HG03066 (cell line): Measurements from ENCODE around the gene PANK3.

Experiments
- ATAC-seq: cut with Tn5 transposase; IDR thresholded peaks from one replicate; pipeline ENCODE4 v1.9.1; 2021; ENCODE audit warnings: low read depth; ENCODE audit not compliant: unreplicated experiment

Gene PANK3

DNA sequence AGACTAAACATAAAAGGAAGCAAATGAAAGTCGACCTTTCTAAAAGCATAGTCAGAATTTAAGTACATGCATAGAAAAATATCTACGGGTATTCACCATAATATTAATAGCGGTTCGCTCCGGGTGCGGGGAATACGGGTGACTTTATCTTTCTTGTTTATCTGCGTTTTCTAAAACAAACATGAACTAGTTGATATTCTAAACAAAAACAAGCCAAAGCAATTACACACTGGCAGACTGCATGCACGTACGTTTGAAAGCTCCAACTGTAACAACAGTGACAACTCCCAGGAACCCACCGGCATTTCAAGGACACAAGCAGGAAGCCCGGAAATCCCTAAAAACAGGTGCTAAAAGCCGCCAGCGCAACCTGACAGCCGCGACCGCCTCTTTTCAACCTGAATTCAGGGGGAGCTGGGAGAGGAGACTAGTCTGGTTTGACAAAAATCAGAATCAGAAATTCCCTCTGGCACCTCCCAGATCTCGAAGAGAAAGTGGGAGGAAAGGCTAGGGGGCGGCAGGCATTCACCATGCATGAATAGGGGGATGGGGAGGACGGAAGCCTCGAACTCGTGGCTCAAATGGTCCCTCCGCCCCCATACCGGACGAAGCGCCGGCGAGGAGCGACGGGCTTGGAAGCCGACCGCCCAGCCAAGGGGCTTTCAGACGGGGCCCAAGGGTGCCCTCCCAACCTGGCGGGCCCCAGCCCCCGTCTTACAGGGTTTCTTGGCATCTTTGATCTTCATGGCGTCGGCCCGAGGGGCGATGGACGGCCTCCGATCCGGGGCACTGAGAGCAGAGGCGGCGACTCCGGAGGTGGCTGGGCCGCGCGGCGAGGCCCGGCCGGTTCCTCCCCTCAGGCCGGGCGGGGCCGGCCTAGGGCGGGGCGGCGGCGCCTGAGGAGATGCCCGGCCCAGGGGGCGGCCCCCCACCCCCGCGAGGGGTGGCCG lies at the start of gene PANK3:
TSS of gene PANK3 (minus strand) at position 831 of the 950 bp plus-strand sequence. CDS start at position 746, 85 bp downstream.
- peak; percentile 50 for ATAC-seq

DNA sequence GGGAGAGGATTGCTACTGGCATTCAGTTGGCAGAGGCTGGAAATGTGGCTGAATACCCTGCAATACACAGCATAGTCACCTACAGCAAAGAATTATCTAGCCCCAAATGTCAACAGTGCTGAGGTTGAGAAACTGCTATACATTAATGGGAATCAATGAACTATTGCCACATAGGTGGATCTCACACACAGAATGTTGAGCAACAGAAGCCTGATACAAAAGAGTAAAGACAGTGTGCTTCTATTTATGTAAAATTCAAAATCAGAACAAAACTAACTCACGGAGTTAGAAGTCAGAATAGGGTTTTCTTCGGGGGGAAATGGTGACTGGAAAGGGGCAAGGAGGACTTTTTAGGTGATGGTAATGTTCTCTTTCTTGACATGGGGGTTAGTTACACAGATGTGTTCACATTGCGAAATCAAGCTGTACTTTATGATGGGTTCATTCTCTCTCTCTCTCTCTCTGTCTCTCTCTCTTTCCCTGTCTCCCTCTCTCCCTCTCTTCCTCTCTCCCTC lies 45.7 kb upstream of the PANK3 start:
- ATAC-seq = no peak

DNA sequence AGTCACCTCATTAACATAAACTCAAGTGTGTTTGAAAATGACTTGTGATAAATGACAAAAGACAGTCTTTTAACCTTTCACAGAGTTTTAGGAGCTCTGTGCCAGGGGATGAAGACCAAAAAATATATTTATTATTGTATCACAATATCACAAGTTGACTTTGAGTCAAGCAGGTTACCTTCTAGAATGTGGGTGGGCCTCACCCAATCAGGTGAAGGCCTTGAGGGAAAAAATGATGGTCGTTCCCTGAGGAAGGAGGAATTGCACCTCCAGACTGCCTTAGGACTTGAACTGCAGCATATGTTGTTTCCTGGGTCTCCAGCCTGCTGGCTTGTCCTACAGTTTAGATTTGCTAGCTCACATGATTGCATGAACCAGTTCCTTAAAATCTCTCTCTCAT lies 41.6 kb upstream of the PANK3 start:
- ATAC-seq = no peak

DNA sequence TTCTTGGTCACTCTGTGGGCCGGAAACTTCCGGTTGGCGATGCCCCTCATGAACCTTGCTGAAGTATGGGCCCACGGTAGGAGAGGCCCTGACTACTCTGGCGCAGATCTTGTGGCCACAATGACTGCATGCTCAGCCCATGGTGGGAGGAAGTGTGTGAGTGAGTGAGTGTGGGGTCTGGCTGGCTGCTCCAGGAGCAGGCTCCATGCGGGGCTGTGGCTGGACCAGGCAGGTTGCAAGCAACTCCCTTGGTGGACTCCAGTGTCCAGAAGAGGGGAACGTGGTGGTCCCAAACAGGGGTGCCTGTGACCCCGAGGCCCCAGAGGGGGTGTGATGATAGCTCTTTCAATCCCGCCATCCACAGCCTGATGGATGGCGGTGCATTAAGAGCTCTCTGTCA lies 35.5 kb upstream of the PANK3 start:
- ATAC-seq = no peak

DNA sequence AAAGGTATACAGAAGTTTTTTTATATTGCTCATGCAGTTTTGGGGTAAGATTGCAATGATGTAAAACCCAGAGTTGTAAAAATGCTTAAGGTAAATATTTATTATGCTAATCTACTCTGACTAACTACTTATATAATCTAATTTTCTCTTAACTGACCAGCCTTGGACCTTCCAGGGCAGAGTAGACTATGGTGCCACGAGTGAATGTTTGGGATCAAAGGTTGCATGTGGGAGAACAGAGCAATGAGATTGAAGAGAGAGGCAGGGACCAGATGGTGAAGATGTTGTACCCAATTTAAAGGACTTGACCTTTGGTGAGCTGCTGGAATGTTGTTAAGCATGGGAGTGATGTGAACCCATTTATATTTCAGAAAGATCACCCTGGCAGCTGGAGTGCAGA lies 34.8 kb upstream of the PANK3 start:
- ATAC-seq = no peak

DNA sequence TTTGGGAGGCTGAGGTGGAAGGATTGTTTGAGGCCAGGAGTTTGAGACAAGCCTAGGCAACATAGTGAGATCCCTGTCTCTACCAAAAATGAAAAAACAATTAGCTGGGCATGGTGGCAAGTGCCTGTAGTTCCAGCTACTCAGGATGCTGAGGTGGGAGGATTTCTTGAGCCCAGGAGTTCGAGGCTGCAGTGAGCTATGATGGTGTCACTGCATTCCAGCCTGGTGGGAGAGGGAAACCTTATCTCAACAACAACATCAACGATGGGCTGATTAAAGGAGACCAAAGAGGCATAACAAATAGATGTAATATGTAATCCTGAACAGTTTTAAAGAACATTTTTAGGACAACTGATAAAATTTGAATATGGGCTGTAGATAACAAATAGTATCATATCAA lies 34.2 kb upstream of the PANK3 start:
- ATAC-seq = no peak

DNA sequence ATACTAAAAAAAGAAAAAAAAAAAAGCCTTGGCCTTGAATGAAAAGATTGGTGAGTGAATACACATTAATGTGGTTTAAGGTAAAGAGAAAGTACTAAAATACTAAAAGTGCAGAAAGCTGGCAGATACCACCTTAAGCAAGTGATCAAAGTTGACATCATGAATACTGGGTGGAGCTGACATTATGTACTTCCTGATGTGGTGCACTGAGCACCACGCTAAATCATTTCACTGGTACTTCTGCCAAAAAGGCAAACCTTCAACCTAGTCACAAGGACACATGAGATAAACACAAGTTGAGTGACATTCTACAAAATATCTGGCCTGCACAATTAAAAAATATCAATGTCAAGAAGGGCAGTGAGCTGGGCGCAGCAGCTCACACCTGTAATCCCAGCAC lies 33.8 kb upstream of the PANK3 start:
- ATAC-seq = no peak

DNA sequence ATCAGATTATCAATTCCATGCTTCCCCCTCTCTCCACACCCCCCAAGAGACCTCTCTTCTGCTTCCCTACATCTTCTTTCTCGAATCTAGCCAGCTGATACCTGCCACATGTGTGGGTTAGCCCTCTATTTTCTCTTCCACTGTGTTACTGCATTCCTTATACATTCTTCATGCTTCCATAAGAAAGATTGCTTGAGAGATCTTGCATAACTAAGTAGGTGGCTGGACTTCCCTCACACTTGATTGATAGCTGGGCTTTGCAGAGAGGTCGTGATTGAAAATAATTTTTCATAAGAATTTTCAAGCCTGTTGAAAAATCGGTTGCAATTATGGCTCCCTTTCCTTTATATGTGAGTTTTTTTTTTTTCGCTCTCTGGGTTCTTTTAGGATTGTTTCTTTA lies 33.0 kb upstream of the PANK3 start:
- ATAC-seq = no peak

DNA sequence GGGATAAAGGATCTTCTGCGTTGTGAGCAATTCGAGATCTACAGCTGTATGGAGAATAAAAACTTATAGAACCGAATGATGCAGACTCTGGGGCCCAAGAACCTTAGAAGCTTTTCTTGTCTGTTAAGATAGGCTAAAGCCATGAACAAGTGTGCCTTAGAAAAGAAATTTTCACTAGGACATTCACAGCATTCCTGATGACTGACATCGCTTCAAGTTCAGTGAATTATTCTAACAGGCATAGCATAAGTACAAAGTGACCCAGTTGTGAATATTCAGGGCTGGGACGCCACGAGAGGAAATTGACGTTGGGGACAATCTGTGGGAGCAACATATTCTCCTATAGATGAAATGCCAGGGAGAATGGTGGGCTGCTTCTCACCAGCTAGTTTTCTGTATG lies 32.0 kb upstream of the PANK3 start:
- no peak for ATAC-seq

DNA sequence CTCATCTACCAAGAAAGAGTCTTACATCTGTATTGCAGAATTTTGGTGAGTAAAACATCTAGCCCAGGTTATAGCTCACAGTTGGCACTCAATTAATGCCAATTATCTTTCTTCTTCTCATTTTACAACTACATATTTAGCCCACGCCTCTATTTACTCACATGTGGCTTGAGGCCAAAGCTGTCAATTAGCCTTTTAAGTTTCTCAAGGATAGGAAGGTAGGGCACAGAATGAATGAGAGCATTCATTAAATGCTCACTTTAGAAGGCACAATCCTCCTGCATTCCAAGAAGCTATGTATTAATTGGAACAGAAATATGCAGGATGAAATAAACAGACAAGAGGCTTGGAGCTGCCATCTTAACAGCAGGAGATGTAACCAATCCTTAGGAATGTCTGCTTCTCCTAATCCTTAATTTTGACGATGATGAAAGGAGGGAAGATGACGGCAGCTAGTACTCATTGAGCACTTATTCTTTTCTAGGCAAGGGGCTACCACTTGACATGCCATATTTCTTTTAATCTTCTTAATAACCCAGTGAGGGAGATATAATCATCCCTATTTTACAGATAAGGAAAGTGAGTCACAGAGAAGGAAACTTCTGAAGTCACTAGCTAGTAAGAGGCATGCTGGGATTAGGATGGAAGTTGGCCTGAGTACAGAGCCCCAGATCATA lies 30.8 kb upstream of the PANK3 start:
- ATAC-seq = no peak

DNA sequence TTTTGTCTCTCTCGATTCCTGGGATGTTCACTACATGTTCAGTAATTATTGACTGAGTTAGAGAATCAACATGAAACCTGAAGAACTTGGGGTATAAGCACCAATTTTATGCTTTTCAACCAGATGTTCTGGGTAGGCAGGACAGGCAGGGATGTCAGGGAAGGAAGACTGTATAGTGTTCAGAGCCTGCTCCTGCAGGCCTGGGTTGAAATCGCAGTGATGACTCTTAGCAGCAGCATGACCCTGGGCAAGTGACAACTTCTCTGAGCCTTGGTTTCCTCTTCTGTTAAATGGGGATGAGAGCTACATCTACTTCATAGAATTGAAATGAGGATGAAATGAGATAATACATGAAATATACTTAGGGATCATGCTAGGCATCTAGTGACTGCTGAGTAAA lies 29.7 kb upstream of the PANK3 start:
- no peak for ATAC-seq

DNA sequence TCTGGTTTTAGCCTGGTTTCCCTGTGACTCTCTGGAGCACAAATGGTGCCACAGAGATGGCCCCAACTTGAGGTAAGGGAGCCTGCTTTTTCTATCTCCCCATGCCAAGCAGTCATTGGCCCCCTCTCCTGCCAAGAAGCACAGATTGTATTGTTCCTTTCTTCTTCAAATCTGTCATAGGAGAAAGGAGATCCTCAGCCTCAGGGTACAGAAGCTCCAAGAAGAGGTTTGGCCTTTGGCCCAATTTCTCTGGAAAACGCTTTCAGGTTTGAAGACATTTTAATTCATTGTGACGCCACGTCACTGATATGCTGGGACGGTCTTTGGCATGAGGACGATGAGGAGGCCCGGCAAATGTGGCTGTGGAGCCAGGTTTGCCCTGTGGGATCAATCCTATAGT lies 29.2 kb upstream of the PANK3 start:
- ATAC-seq = no peak

DNA sequence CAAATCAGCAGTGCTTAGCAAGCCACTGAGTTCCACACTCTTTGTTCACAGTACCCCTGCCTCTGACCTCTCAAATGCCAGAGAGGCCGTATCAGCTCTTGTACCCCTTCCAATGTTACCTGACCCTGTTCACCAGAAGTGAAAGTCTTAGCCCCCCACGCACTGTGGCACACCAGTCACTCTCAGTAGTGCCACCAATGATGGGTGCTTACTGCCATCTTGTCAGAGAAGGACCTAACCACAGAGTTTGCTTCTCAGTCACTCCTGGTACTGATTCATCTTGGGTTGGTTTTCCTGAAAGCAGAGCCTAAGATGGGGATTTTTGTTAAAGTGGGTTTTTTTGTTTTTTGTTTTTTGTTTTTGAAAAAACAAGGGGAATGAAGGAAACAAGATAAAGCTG lies 28.8 kb upstream of the PANK3 start:
- no peak for ATAC-seq

DNA sequence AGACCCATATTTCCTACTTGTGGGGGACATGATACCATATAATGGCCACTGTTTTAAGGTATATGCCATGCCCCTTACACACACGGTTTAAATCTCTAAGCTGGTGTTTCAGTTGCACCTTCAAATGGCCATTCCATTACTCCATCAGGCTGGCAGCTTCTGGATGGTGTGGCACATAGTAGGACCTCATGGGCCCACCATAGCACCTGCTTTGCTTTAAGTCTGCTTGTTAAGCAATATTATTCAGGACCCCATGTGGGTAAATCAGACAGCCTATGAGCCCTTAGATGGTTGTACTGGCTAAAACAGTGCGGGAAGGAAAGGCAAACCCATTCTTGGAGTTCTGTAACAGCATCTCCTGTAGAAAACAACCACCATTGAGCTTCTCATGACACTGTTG lies 27.4 kb upstream of the PANK3 start:
- ATAC-seq = no peak

DNA sequence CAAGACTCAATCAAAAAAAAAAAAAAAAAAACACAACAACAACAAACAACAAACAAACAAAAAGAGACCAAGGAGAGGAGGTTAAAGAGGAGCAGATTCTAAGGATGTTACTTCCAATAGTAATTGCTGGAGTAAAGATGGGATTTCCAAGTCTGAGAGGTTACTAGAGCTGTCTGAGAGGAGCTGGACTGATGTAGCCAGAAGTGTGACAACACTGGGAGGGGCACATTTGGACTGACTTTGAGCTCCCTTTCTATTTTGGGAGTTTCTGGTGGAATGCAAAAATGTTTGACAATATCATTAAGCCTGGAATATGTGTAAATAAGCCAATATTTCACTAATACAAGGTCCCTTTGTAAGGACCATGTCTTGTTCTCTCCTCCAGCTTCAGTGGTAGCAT lies 25.3 kb upstream of the PANK3 start:
- no peak for ATAC-seq

DNA sequence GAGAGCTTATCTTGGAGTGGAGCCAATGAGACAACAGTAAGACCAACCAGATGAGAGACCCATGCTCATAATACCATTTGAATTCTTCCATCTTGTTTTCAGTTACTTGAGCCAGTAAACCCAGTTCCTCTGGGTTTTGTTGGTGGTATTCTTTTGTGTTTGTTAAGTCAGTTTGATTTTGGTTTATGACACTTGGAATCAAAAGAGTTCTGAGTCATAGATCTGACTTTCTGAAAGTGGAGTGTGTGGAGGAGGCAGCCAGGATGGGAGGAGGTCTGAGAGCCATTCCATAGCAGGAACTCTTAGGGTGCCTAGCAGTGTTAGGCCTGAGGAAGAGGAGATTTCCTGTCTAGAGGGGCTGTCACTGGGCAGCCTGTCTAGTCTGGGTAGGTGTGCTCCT lies 24.6 kb upstream of the PANK3 start:
- ATAC-seq = no peak

DNA sequence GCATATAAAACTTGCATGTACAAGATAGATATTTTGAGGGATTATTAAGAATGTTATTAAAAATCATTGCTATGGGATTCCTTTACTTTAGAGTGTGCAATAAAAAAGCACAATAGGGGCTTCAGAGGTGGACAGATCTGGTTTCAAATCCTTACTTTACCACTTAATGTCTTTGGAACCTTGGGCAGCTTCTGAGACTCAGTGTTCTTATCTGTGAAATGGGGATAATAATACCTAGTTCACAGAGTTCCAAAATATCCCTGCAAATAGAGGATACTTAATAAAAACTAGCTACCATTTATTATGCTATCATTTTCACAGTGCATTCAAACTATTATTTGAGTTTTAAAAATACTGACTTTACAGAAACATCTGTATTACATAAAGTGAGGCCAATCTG lies 23.3 kb upstream of the PANK3 start:
- no peak for ATAC-seq

DNA sequence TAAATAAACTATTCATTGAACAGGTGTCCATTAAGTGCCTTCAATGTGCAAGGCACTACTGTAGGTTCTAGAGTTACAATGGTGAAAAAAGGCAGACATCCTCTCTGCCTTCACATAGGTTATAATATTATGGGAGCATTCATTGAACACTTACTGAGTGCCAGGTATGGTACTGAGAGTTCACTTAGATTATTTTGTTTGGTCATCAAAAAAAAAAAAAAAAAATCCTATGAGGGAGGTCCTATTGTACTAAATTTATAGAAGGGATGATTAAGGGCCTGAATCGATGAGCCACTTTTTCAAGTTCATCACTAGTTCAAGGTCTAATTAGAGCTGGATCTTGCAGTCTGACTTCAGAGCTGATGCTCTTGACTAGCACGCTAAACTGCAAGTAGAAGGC lies 22.8 kb upstream of the PANK3 start:
- ATAC-seq = no peak

DNA sequence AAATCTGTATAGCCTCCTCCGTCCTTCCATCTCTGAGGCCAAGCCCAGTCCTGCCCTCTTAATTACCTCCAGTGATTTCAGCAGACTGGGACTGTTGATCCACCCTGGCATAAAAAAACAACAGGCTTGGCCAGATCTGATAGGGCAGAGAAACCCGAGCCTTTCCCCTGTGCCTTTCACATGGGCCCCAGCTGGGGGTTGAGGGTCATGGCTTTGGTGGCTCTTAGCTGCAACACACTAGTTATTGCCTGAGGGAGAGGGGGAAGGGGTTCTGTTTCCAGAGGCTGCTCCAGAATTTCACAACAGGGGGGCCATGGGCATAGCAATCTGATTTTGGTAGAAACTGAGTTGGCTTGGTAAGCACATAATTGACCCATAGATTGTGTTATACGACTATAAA lies 21.2 kb upstream of the PANK3 start:
- no peak for ATAC-seq

DNA sequence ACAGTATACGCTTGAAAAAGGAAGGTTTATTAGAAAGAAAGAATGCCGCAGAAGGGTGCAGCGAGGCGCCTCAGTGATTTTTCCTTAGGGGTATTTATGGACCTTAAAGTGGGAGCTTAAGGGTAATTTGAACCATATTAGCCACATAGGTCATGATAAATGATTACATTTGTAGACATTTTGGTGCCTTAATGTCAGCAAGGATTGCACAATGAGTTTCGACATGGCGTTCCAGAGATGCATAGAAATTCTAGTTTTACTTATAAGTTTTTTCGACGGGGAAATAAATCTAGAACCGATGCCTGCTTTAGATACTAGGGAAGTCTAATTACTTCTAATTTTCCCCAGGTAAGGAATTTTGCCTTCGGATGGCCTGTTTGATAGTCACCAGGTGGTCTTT lies 20.7 kb upstream of the PANK3 start:
- ATAC-seq = no peak

DNA sequence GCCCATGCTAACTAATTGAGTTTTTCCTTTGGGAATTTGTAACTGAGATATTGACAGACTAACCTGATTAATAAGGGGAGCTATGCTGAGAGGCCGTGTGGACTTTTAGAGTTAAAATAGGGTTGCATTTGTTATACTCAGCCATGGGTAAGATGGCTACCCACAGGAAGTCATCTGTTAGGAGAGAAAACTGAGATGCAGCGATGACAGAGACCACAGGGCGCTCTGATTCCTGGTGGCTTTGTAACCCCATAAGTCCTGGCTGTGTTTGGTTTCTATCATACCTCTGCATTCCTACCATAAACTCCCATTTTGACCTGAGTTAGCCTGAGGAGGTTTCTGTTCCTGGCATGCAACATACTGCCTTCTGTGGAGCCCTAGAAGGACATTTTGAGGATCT lies 19.5 kb upstream of the PANK3 start:
- ATAC-seq = no peak

DNA sequence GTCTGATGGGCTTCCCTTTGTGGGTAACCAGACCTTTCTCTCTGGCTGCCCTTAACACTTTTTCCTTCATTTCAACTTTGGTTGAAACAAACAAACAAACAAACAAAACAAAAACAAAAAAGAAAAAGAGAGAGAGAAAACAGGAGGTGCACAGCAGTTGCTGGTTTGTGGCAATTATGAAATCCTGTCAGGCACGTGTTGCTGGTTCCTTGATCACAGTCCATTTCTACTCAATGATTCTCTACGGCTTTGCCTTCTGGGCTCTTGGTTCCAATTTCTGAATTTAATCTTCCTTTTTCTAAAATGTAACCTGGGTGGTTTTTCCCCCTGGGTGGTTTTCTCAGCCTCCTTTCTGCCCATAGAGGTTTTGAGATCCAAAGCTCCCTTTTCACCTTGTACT lies 17.8 kb upstream of the PANK3 start:
- ATAC-seq = no peak
